K562 (cell line): ENCODE measurements around the gene DYRK1A. TPM values are rescaled to one million over a fixed set of nuclear protein-coding genes. Genes with fewer than 3 reads are reported as not detected.
A peak's percentile ranks its signal among the peaks of the same experiment; 100 is the strongest.

ENCODE experiments used
- ATAC-seq: fragments of 200-7000 bp; cut with Tn5 transposase; 3 replicates; pipeline ENCODE4 v1.9.1; 2020; ENCODE audit warnings: moderate library complexity
- BruUV-seq: library from RNA; stranded (reverse); fragments of 400-500 nt; replicated peaks from 2 replicates; lab custom pipeline; 2021; lab: Mats Ljungman, UMichigan
- CTCF ChIA-PET: fragments of 300-600 bp; formaldehyde crosslinking; extraction: SDS; loops from one replicate; lab custom pipeline; 2021; ENCODE audit warnings: low intra/inter-chr PET ratio; lab: Yijun Ruan, JAX
- POLR2A ChIA-PET: fragments of 300-600, 350-650 bp; sonication (Branson Sonifier 250); formaldehyde crosslinking; extraction: SDS; loops from one replicate; lab custom pipeline; 2021; ENCODE audit warnings: antibody characterized with exemption, inconsistent platforms; lab: Yijun Ruan, JAX
- DNase-seq, 4 experiments: peaks; one replicate each; pipeline versions ENCODE4 v3.0.0 to v3.0.0-alpha.2; 2011 to 2018; ENCODE audit warnings: low spot score in 3 of 4, mixed read lengths in 3 of 4; ENCODE audit errors: extremely low read depth in 1 of 4
- FAIRE-seq: peaks from 2 replicates; lab custom pipeline; 2011; peaks lifted over from hg19 to GRCh38; lab: Jason Lieb, UNC
- H2AFZ ChIP-seq: 2 replicates; pipeline ENCODE4 v1.6.0; 2011; ENCODE audit warnings: low read depth, low read length, control low read depth, inconsistent platforms
- H3K27ac ChIP-seq: fragments of 200-600 bp; 3 replicates; pipeline ENCODE4 v1.8.0; 2011; ENCODE audit warnings: low read depth, mild to moderate bottlenecking, control low read depth, inconsistent platforms, low read length, moderate library complexity, mixed read lengths; ENCODE audit errors: extremely low read depth
- H3K27me3 ChIP-seq, 2 experiments: fragments of 300-600 bp in 1 of 2; 2 replicates in 1 of 2; 3 replicates in 1 of 2; pipeline versions ENCODE4 v1.6.0 to v1.8.0; 2011; ENCODE audit warnings: inconsistent platforms in 2 of 2, low read length in 2 of 2, mild to moderate bottlenecking in 1 of 2, mixed read lengths in 1 of 2, moderate library complexity in 1 of 2; ENCODE audit not compliant: control insufficient read depth in 2 of 2, insufficient read depth in 2 of 2
- H3K36me3 ChIP-seq: fragments of 300-600 bp; 3 replicates; pipeline ENCODE4 v1.8.0; 2011; ENCODE audit warnings: mild to moderate bottlenecking, low read length, inconsistent platforms; ENCODE audit not compliant: control insufficient read depth, insufficient read depth
- H3K4me1 ChIP-seq, 2 experiments: fragments of 200-600 bp in 1 of 2; replicated peaks in 1 of 2; 2 replicates in 1 of 2; 3 replicates in 1 of 2; pipeline versions ENCODE4 v1.5.1 to v1.8.0; 2011; ENCODE audit warnings: inconsistent platforms in 2 of 2, low read length in 2 of 2, mild to moderate bottlenecking in 1 of 2, mixed read lengths in 1 of 2, moderate library complexity in 1 of 2; ENCODE audit not compliant: control insufficient read depth in 2 of 2, insufficient read depth in 2 of 2
- H3K4me2 ChIP-seq: 2 replicates; pipeline ENCODE4 v1.6.1; 2011; ENCODE audit warnings: low read length, control low read depth, inconsistent platforms, mixed read lengths; ENCODE audit not compliant: insufficient read depth
- H3K4me3 ChIP-seq: fragments of 200-600 bp; sonication (generic), shearing (Covaris generic); 2 replicates; pipeline ENCODE4 v1.5.1; 2016; ENCODE audit warnings: control low read depth, inconsistent platforms
- H3K79me2 ChIP-seq: fragments of 200-600 bp; 3 replicates; pipeline ENCODE4 v1.8.0; 2011; ENCODE audit warnings: low read length, inconsistent platforms; ENCODE audit not compliant: control insufficient read depth, insufficient read depth
- H3K9ac ChIP-seq, 2 experiments: 2 replicates each; pipeline versions ENCODE4 v1.6.0 to v1.6.1; 2011; ENCODE audit warnings: low read depth in 2 of 2, low read length in 2 of 2, control low read depth in 1 of 2, inconsistent platforms in 1 of 2, mild to moderate bottlenecking in 1 of 2, mixed read lengths in 1 of 2; ENCODE audit not compliant: insufficient read depth in 1 of 2
- H3K9me1 ChIP-seq: one replicate; pipeline ENCODE4 v1.6.0; 2011; ENCODE audit warnings: inconsistent platforms, mild to moderate bottlenecking, low read length, moderate library complexity; ENCODE audit not compliant: control insufficient read depth, insufficient read depth
- H3K9me3 ChIP-seq: replicated peaks from 2 replicates; pipeline ENCODE4 v1.5.1; 2011; ENCODE audit warnings: low read depth, low read length, inconsistent platforms; ENCODE audit not compliant: control insufficient read depth, insufficient read depth
- H4K20me1 ChIP-seq: replicated peaks from 2 replicates; pipeline ENCODE4 v1.6.1; 2011; ENCODE audit warnings: low read length, inconsistent platforms, mixed read lengths; ENCODE audit not compliant: control insufficient read depth, insufficient read depth
- ASH1L ChIP-seq: fragments of 450-650 bp; IDR thresholded peaks from 2 replicates; pipeline ENCODE4 v1.6.1; 2018; ENCODE audit warnings: borderline replicate concordance, mild to moderate bottlenecking, low read depth; ENCODE audit not compliant: partially characterized antibody
- CUX1 ChIP-seq: fragments of 200-800 bp; sonication (Bioruptor generic); IDR thresholded peaks from 2 replicates; pipeline ENCODE4 v1.6.1; 2016; ENCODE audit warnings: missing genetic modification characterization, missing compliant biosample characterization
- MLLT1 ChIP-seq, 2 experiments: fragments of 450-650 bp; IDR thresholded peaks; 2 replicates each; pipeline ENCODE4 v1.6.1; 2016
- POLR2AphosphoS5 ChIP-seq: IDR thresholded peaks from 2 replicates; pipeline ENCODE4 v1.6.1; 2011; ENCODE audit warnings: mild to moderate bottlenecking, low read depth, low read length, moderate library complexity; ENCODE audit not compliant: control insufficient read depth, insufficient read depth
- ZFP91 ChIP-seq: sonication (generic); formaldehyde crosslinking; IDR thresholded peaks from 2 replicates; pipeline ENCODE4 v1.8.0; 2022; ENCODE audit warnings: mild to moderate bottlenecking, missing genetic modification reagents
- ZNF143 ChIP-seq: sonication (generic); formaldehyde crosslinking; IDR thresholded peaks from 2 replicates; pipeline ENCODE4 v1.9.0; 2022; ENCODE audit warnings: mild to moderate bottlenecking, missing genetic modification reagents
- ZNF561 ChIP-seq: fragments of 450-650 bp; formaldehyde crosslinking; conservative IDR thresholded peaks from 2 replicates; pipeline ENCODE4 v1.4.0; 2020; ENCODE audit warnings: mild to moderate bottlenecking, moderate library complexity
- WGBS: fragments of 100-300 bp; shearing (Covaris generic); methylation state at CpG from one replicate; pipeline ENCODE4 v1.1.6; 2016; ENCODE audit warnings: low coverage, mixed read lengths; ENCODE audit not compliant: insufficient coverage; ENCODE audit errors: missing lambda C conversion rate; 5-methylcytosine and 5-hydroxymethylcytosine counted together
- in situ Hi-C: fragments of 300-500 bp; cut with MboI; formaldehyde crosslinking; loops from 4 replicates; pipeline ENCODE4 v1.15.0; 2018; ENCODE audit warnings: inconsistent platforms, mixed read lengths
- intact Hi-C: fragments of 100-400 bp; cut with micrococcal nuclease; formaldehyde crosslinking; loops from 2 replicates; pipeline ENCODE4 v1.14.2; 2022
- polyA plus RNA-seq, 8 experiments: library from polyadenylated mRNA; depleted of rRNA in 4 of 8; stranded (reverse) in 5 of 8; unstranded in 3 of 8; fragments of >200 nt; fragmentation: Nextera tagmentation in 2 of 8; fragmentation: Illumina TruSeq in 1 of 8; extraction: Ambion mirVana in 2 of 8; extraction: Trizol in 1 of 8; gene quantifications; 2 replicates each; pipeline versions ENCODE4 v1.2.1 to v1.2.3, GENCODE V29; 2011 to 2014; ENCODE audit warnings: inconsistent platforms in 1 of 8, missing spikeins in 1 of 8
- total RNA-seq, 7 experiments: library from RNA; depleted of rRNA in 6 of 7; stranded (reverse); fragments of >200 nt in 6 of 7; fragmentation: Illumina TruSeq in 2 of 7; extraction: Trizol in 2 of 7; gene quantifications; 2 replicates each; pipeline versions ENCODE4 v1.2.1 to v1.2.3, GENCODE V29; 2011 to 2021; ENCODE audit warnings: low replicate concordance in 1 of 7

The DYRK1A gene
- total and polyA plus RNA-seq, 9 of the 15 experiments (the other 6 are each of a cell fraction or from before 2014, with no cell fraction given): 3.7 to 64.8 (median 42.3) TPM

GRCh38 chr21:37375866-37376574 is 9.4 kb downstream of the DYRK1A start:
- Histone ChIP-seq H3K9me1 (no peaks in the 10 kb centered on the region), H3K4me2 (no peak overlapping the region), H3K9me3 (no peaks in the 10 kb centered on the region), H4K20me1 (peaks cover 38% of the 10 kb centered on the region), H3K4me1 (peaks cover 27 to 69% of the 10 kb centered on the region in 2 experiments), H2AFZ (no peak overlapping the region), H3K79me2 (peaks cover 100% of the 10 kb centered on the region), H3K36me3 (peaks cover 15% of the 10 kb centered on the region), H3K27ac (no peak overlapping the region), H3K9ac (no peak overlapping the region; a peak in 1 of 4 replicates), H3K4me3 (no peak overlapping the region), H3K27me3 (no peaks in the 10 kb centered on the region)
- ATAC-seq: no peak
- no peak for DNase-seq
- 79% methylated on average over 13 of the region's 13 CpGs for WGBS
- TF ChIP-seq MLLT1 (IDR thresholded peaks at IDR 0.05) (0 out of 4 replicates have a peak, but pooled peaks of 1 of the 2 experiments have one; percentile 29), POLR2AphosphoS5 (peak; percentile 21; the same call in 1 of the 2 replicates), ASH1L (no peak), CUX1 (CRISPR knock-in tag) (no peak), ZNF143 (CRISPR knock-in tag) (no peak), ZFP91 (CRISPR knock-in tag) (no peak), ZNF561 (no peak)
- intact Hi-C loops (loop anchor here (10.0 kb wide), 1 partner anchor 291 kb away; no protein-coding TSS in a partner anchor), in situ Hi-C loops (no loop called here)
- no peak for FAIRE-seq
- no TSS peak for BruUV-seq
- ChIA-PET POLR2A (interaction anchor here (0.6 to 10.5 kb wide), 6 partner anchors 7 to 74 kb away, joined by 3 to 109 read pairs (median 6); no protein-coding TSS in a partner anchor), CTCF (no interaction called here)
